ENCODE measurements around the gene OR2A25.
"Not testable (repeated sequence)": the region's sequence is repeated elsewhere in the genome, so short reads cannot be mapped to it uniquely, and the experiment has no call there.

The OR2A25 gene

GRCh38 chr7:144069511-144069910, at the start of gene OR2A25:
TSS of gene OR2A25 (plus strand) at chr7:144069811. CDS start at chr7:144074220, 4,409 bp downstream.
- no peak for DNase-seq

GRCh38 chr7:144020340-144020739, 49.3 kb upstream of the OR2A25 start:
- DNase-seq = no peak

GRCh38 chr7:144022169-144022568, 47.4 kb upstream of the OR2A25 start:
- DNase-seq = no peak

- DNase-seq = no peak
Measured at GRCh38 chr7:144023171-144023827, 46.3 kb upstream of the OR2A25 start.

- DNase-seq = no peak
Measured at GRCh38 chr7:144024213-144024612, 45.4 kb upstream of the OR2A25 start.

DNA sequence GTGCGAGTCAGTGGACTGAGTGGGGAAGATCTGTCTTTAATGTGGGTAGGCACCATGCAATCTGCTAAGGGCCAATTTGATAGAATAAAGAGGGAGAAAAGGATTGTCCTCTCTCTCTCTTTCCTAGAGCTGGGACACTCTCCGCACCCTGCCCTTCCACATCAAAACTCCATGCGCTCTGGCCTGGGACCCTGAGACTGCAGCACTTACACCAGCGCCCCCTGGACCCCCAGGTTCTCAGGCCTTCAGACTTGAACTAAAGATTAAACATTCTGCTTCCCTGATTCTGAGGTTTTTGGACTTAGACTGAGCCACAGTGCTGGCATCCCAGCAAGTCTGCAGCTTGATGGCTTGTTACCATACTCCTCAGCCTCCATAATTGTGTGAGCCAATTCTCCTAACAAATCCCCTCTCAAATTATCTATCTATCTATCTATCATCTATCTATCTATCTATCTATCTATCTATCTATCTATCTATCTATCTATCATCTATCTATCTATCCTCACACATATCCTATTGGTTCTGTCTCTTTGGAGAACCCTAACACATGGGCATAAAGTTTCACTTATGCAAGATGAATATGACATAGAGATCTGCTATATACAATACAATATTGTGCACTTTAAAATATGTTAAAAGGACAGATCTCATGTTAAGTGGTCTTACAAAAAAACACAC, 43.3 kb upstream of the OR2A25 start:
- DNase-seq = no peak

DNA sequence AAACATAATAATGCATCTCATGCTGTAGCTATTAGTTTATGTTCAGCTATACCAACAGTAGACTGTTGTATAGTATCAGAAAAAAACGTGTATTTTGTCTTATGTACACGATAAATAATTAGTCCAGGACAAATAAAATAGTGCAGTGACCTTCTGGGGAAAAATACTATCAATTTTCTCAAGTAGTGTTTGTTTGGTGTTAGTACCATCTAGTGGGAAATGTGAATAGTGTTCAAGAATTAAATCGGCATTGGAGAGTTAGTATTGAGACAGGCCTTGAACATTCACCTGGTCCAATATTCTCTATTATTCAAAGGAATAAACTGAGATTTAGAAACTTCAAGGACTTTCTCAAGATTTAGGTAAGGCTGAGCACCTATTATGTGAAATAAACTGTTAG, 42.5 kb upstream of the OR2A25 start:
- DNase-seq = no peak

- DNase-seq = no peak
Measured at GRCh38 chr7:144027974-144028373, 41.6 kb upstream of the OR2A25 start.

DNA sequence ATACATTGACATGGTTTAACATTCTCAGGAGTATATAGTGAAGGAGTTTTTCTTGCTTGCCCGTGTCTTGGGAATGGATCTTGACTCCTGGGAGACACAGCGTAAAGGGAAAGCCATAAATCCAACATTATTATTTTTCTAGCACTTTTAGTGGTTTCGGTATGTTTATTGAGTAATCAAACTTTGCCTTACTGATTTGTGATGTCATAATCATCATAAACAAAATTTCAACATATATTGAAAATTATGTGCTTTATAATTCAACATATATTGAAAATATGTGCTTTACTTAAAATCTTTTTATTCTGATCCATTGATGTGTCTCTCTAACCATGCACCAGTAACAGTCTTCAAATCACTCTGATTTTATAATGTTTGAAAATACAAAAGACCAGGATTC, 41.1 kb upstream of the OR2A25 start:
- DNase-seq = no peak

- DNase-seq = no peak
Measured at GRCh38 chr7:144032516-144032915, 37.1 kb upstream of the OR2A25 start.

DNA sequence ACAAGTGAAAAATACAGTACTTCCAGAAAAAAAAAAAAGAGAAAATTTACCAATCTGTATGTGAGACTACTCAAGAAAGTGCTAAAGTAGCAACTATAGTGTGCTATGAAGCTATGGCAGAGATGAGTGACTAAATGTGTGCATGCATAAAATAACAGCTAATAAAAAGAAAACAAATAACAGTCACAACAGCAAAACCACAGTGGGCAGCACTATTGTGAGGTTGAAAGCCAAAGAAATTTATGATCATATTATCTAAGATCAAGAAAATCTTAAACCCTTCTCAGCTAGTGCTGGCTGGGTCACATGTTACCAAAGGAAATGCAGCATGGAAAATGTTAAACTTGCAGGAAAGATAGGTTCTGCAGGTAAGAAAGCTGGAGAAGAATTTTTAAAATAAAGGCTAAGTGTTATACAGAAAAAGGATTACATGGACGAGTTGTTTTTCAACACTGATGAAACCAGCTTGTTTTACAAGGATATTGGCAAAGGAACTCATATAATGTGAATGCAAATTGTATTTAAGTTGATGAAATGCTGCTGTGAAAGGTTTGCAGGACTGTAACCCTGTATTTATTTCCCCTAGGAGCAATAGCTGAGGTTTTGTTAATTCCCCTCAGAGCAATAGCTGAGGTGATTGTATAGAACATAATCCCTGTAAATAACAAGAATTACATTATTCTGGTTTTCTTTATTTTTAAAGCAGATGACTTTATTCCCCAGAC, 36.5 kb upstream of the OR2A25 start:
- DNase-seq = no peak

- no peak for DNase-seq
Measured at GRCh38 chr7:144035385-144035784, 34.2 kb upstream of the OR2A25 start.

DNA sequence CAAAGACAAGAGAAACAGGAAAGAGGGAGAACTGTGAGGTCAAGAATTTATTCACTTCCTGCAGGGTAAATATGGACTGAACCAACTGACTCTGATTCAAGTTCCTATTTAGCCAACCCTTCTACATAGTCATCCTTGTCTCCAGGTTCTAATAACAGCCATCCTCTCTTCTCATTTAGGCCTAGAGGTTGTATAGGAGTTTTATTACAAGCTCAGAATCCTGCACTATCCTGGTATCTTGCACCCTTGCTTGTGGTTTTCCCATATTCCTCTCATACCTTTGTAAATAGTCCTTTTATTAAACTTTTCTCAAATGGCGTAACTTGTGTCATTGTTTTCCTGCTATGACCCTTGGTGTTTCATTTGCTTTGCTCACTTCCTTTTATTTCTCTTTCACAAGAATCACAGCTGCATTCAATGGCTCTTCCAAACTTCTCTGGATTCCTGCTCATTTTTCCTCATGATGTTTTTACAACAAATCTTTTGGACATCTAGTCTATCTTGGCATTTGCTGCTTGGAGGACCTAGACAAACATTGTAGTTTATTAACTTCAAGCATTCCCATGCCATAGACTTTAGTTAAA, 33.2 kb upstream of the OR2A25 start:
- DNase-seq = no peak

- DNase-seq = no peak
Measured at GRCh38 chr7:144037414-144038035, 32.1 kb upstream of the OR2A25 start.

DNA sequence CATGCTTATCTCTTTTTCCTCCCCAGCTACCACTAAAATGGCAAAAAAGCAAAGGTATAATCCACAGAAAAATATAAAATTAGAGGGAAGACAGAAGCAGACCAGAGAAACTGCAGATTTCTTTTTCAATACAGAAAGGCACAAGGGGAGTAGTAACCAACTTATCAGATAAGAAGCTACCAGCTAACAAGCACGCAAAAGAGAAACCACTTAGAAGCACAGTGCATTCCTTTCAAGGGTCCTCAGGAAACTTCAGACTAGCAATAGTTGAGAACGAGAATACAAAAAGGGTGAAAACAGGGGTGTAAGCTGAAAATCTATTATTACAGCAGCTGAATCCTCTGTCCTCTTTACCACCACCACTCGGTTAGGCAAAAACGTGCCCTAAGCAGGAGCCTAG, 30.7 kb upstream of the OR2A25 start:
- no peak for DNase-seq

- DNase-seq = no peak
Measured at GRCh38 chr7:144048648-144049047, 21.0 kb upstream of the OR2A25 start, which contains the start of gene OR2A5. TSS of gene OR2A5 (plus strand) at chr7:144048948. CDS start at chr7:144050402, 1,454 bp downstream.

DNA sequence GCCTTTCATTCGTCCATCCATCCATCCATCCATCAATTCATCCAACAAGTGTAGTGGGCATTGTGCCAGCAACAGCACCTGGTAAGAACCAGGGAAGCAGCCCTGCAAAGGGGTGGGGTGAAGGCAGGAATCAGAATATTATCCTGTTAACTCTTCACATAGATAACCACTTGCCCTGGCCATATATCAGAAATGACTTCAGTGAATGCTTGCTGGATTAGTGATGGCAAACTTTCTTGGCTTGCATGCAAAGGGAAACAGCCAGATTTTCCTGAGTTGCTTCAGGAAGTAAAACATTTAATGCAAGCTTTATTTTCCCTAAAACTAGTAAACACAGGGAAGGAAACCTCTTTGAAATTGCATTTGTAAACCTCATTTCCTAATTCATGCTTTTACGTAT, 20.1 kb upstream of the OR2A25 start:
- DNase-seq = no peak

GRCh38 chr7:144050093-144050492, 19.5 kb upstream of the OR2A25 start:
- DNase-seq = no peak

GRCh38 chr7:144050884-144051283, 18.7 kb upstream of the OR2A25 start:
- not testable (repeated sequence) for DNase-seq

GRCh38 chr7:144057954-144058353, 11.7 kb upstream of the OR2A25 start:
- no peak for DNase-seq

DNA sequence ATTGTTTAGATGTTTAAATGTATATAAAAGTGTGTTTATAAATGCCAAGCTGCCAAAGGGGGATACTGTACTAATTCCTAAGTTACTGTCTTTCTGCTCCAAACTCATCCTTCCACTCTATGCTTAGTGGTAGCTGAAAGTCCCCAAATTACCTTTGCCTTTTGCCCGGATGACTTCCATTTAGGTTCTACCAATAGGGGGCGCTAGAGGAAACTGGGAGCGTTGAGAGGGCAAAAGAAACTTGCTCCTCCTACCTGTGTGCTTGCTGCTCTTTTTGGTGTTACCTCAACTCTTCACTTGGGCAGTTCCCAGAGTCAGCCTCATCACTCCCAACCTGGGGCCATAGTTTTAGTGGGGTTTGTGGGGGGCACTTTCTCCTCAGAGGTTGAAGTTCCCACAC, 5.9 kb upstream of the OR2A25 start:
- no peak for DNase-seq

- no peak for DNase-seq
Measured at GRCh38 chr7:144069953-144070352, 342 bp downstream of the OR2A25 start.

GRCh38 chr7:144074374-144074773, 4.8 kb downstream of the OR2A25 start:
- DNase-seq = no peak

Data from right forelimb (tissue), 1 donor.